GM12878 (cell line): ENCODE data around the gene GPC6. TPM values are rescaled to one million over a fixed set of nuclear protein-coding genes. Genes with fewer than 3 reads are reported as not detected.

ENCODE experiments used
- ATAC-seq: fragments of 200-7000 bp; cut with Tn5 transposase; 3 replicates; pipeline ENCODE4 v1.9.1; 2020; ENCODE audit warnings: mild to moderate bottlenecking, moderate library complexity
- BruUV-seq: library from RNA; stranded (reverse); fragments of 400-500 nt; replicated peaks from 2 replicates; lab custom pipeline; 2021; lab: Mats Ljungman, UMichigan
- CTCF ChIA-PET: fragments of 300-600 bp; sonication (Branson Sonifier 250); formaldehyde crosslinking; extraction: SDS; loops from one replicate; lab custom pipeline; 2021; ENCODE audit warnings: inconsistent platforms; lab: Yijun Ruan, JAX
- POLR2A ChIA-PET: fragments of 350-600 bp; formaldehyde crosslinking; extraction: SDS; loops from one replicate; lab custom pipeline; 2021; ENCODE audit warnings: inconsistent platforms; lab: Charles Lee
- RAD21 ChIA-PET: fragments of 300-600 bp; sonication (Branson Sonifier 250); formaldehyde crosslinking; loops from one replicate; lab custom pipeline; 2023; ENCODE audit warnings: antibody characterized with exemption; ENCODE audit not compliant: unreplicated experiment; lab: Charles Lee
- SMC1A ChIA-PET: fragments of 300-600 bp; sonication (Branson Sonifier 250); formaldehyde crosslinking; loops from one replicate; lab custom pipeline; 2023; ENCODE audit not compliant: unreplicated experiment, uncharacterized antibody; lab: Charles Lee
- DNase-seq: peaks from one replicate; pipeline ENCODE4 v3.0.0-alpha.2; 2011; ENCODE audit warnings: low read depth, low spot score
- FAIRE-seq: peaks from 3 replicates; lab custom pipeline; 2011; peaks lifted over from hg19 to GRCh38; lab: Jason Lieb, UNC
- H2AFZ ChIP-seq: 2 replicates; pipeline ENCODE4 v1.6.0; 2011; ENCODE audit warnings: low read depth, low read length, control low read depth; ENCODE audit not compliant: control insufficient read depth
- H3K27ac ChIP-seq: 2 replicates; pipeline ENCODE4 v1.5.1; 2011; ENCODE audit warnings: control low read depth; ENCODE audit not compliant: control insufficient read depth, insufficient read depth
- H3K27me3 ChIP-seq, 2 experiments: replicated peaks in 1 of 2; 2 replicates each; pipeline versions ENCODE4 v1.6.0 to v1.6.1; 2011; ENCODE audit warnings: low read length in 1 of 2; ENCODE audit not compliant: control insufficient read depth in 2 of 2, insufficient read depth in 2 of 2
- H3K36me3 ChIP-seq, 2 experiments: 2 replicates each; pipeline ENCODE4 v1.5.1; 2011; ENCODE audit warnings: low read length in 1 of 2; ENCODE audit not compliant: control insufficient read depth in 2 of 2, insufficient read depth in 2 of 2
- H3K4me1 ChIP-seq: 2 replicates; pipeline ENCODE4 v1.6.1; 2011; ENCODE audit warnings: mild to moderate bottlenecking, low read length, moderate library complexity, mixed read lengths; ENCODE audit not compliant: control insufficient read depth, insufficient read depth
- H3K4me2 ChIP-seq: 2 replicates; pipeline ENCODE4 v1.6.0; 2011; ENCODE audit warnings: control low read depth; ENCODE audit not compliant: control insufficient read depth, insufficient read depth
- H3K4me3 ChIP-seq: fragments of 200-600 bp; sonication (generic); 2 replicates; pipeline ENCODE4 v1.5.1; 2016
- H3K79me2 ChIP-seq: 2 replicates; pipeline ENCODE4 v1.6.0; 2011; ENCODE audit warnings: low read length; ENCODE audit not compliant: control insufficient read depth, insufficient read depth
- H3K9ac ChIP-seq: 2 replicates; pipeline ENCODE4 v1.8.0; 2011; ENCODE audit warnings: low read length, control low read depth, mixed read lengths; ENCODE audit not compliant: control insufficient read depth, insufficient read depth
- H3K9me3 ChIP-seq: replicated peaks from 3 replicates; pipeline ENCODE4 v1.5.1; 2011; ENCODE audit warnings: mild to moderate bottlenecking, low read length; ENCODE audit not compliant: control insufficient read depth, insufficient read depth
- H4K20me1 ChIP-seq: 2 replicates; pipeline ENCODE4 v1.6.0; 2011; ENCODE audit not compliant: control insufficient read depth, insufficient read depth
- ATF2 ChIP-seq: IDR thresholded peaks from 2 replicates; pipeline ENCODE4 v1.6.1; 2012; ENCODE audit warnings: low read length, inconsistent platforms
- ATF3 ChIP-seq: IDR thresholded peaks from 2 replicates; pipeline ENCODE4 v1.6.1; 2011; ENCODE audit warnings: low read depth, mild to moderate bottlenecking, low read length, moderate library complexity, borderline replicate concordance; ENCODE audit errors: extremely low read depth
- EZH2 ChIP-seq: IDR thresholded peaks from 2 replicates; pipeline ENCODE4 v1.6.1; 2012; ENCODE audit warnings: low read depth, mild to moderate bottlenecking, control low read depth, inconsistent platforms, low read length, borderline replicate concordance; ENCODE audit not compliant: control insufficient read depth
- LARP7 ChIP-seq: fragments of 450-650 bp; IDR thresholded peaks from 2 replicates; pipeline ENCODE4 v1.6.1; 2017; ENCODE audit warnings: mild to moderate bottlenecking
- MLLT1 ChIP-seq: fragments of 450-650 bp; IDR thresholded peaks from 2 replicates; pipeline ENCODE4 v1.6.1; 2016; ENCODE audit warnings: mild to moderate bottlenecking
- PAX5 ChIP-seq: IDR thresholded peaks from 2 replicates; pipeline ENCODE4 v1.6.1; 2011; ENCODE audit warnings: low read depth, low read length, borderline replicate concordance
- PRDM15 ChIP-seq: fragments of 450-650 bp; formaldehyde crosslinking; IDR thresholded peaks from 2 replicates; pipeline ENCODE4 v1.4.0; 2020; ENCODE audit warnings: mild to moderate bottlenecking, moderate library complexity
- RAD21 ChIP-seq: IDR thresholded peaks from 2 replicates; pipeline ENCODE4 v1.6.1; 2011; ENCODE audit warnings: mild to moderate bottlenecking, low read depth, low read length, moderate library complexity; ENCODE audit not compliant: insufficient read depth
- SIN3A ChIP-seq: IDR thresholded peaks from 2 replicates; pipeline ENCODE4 v1.6.1; 2012; ENCODE audit warnings: low read depth, low read length, improper control_type of control experiment
- SKIL ChIP-seq: fragments of 450-650 bp; IDR thresholded peaks from 2 replicates; pipeline ENCODE4 v1.6.1; 2017; ENCODE audit warnings: mild to moderate bottlenecking, low read depth, inconsistent platforms; ENCODE audit not compliant: poor library complexity, severe bottlenecking
- SMAD5 ChIP-seq: IDR thresholded peaks from 2 replicates; pipeline ENCODE4 v1.6.1; 2016; ENCODE audit warnings: antibody characterized with exemption, low read depth
- SRF ChIP-seq, 2 experiments: IDR thresholded peaks; 2 replicates each; pipeline ENCODE4 v1.6.1; 2011; ENCODE audit warnings: low read depth in 2 of 2, low read length in 2 of 2, mild to moderate bottlenecking in 1 of 2, moderate library complexity in 1 of 2
- TAF1 ChIP-seq: IDR thresholded peaks from 2 replicates; pipeline ENCODE4 v1.6.1; 2011; ENCODE audit warnings: mild to moderate bottlenecking, low read depth, low read length, borderline replicate concordance
- TBL1XR1 ChIP-seq: IDR thresholded peaks from 2 replicates; pipeline ENCODE4 v1.6.1; 2012; ENCODE audit warnings: low read depth, low read length, improper control_type of control experiment
- TCF12 ChIP-seq: IDR thresholded peaks from 2 replicates; pipeline ENCODE4 v1.6.1; 2011; ENCODE audit warnings: low read depth, mild to moderate bottlenecking, low read length
- WGBS: methylation state at CpG from one replicate; pipeline ENCODE4 v1.1.6; 2016; ENCODE audit warnings: low lambda C conversion rate; ENCODE audit not compliant: insufficient replicate concordance, insufficient coverage; ENCODE audit errors: missing lambda C conversion rate; 5-methylcytosine and 5-hydroxymethylcytosine counted together
- in situ Hi-C: fragments of 300-500 bp; cut with MboI; formaldehyde crosslinking; loops from 9 replicates; pipeline ENCODE4 v1.14.3; 2018; ENCODE audit warnings: mixed read lengths
- intact Hi-C: fragments of 100-400 bp; cut with micrococcal nuclease; formaldehyde crosslinking; loops from one replicate; pipeline ENCODE4 v1.14.2; 2022; ENCODE audit not compliant: unreplicated experiment
- polyA plus RNA-seq, 11 experiments: library from polyadenylated mRNA; depleted of rRNA in 4 of 11; unstranded in 6 of 11; stranded (reverse) in 5 of 11; fragments of >200 nt; fragmentation: Nextera tagmentation in 4 of 11; fragmentation: Illumina TruSeq in 1 of 11; extraction: Ambion mirVana in 4 of 11; extraction: Trizol in 1 of 11; gene quantifications; 1 replicate in 1 of 11; 2 replicates in 10 of 11; pipeline versions ENCODE4 v1.2.1 to v1.2.3, GENCODE V29; 2011 to 2016; ENCODE audit warnings: inconsistent platforms in 2 of 11, missing spikeins in 2 of 11, low read depth in 1 of 11
- total RNA-seq, 4 experiments: library from RNA; depleted of rRNA in 3 of 4; stranded (reverse); fragments of >200 nt in 3 of 4; fragmentation: Illumina TruSeq in 1 of 4; extraction: Trizol in 1 of 4; gene quantifications; 2 replicates each; pipeline versions ENCODE4 v1.2.1 to v1.2.3, GENCODE V29; 2013 to 2021

Gene GPC6
- total and polyA plus RNA-seq, 10 of the 15 experiments (the other 5 are each of a cell fraction or from before 2014, with no cell fraction given) = 0.03 to 0.04 (median 0.03) TPM; not detected in 7

GRCh38 chr13:93368296-93368695 lies 141.7 kb downstream of the GPC6 start:
- no peak overlapping the region for H3K27ac ChIP-seq
- RAD21 ChIA-PET = no interaction called here
- BruUV-seq = no TSS peak
- WGBS = no CpG with 5 or more reads among the region's 1 CpG
- POLR2A ChIA-PET = no interaction called here
- no peak for DNase-seq
- SMC1A ChIA-PET = interaction anchor here (0.6 kb wide), 1 partner anchor 162 kb away, joined by 3 read pairs; no protein-coding TSS in a partner anchor
- H3K4me2 ChIP-seq = no peak overlapping the region
- in situ Hi-C loops = no loop called here
- no peaks in the 10 kb centered on the region for H3K36me3 ChIP-seq
- no peak for FAIRE-seq
- no peaks in the 10 kb centered on the region for H3K9me3 ChIP-seq
- H3K27me3 ChIP-seq = no peaks in the 10 kb centered on the region
- H4K20me1 ChIP-seq = no peaks in the 10 kb centered on the region
- H3K4me3 ChIP-seq = no peak overlapping the region
- ATAC-seq = no peak
- CTCF ChIA-PET = no interaction called here
- H2AFZ ChIP-seq = no peak overlapping the region
- no peaks in the 10 kb centered on the region for H3K79me2 ChIP-seq
- H3K4me1 ChIP-seq = no peaks in the 10 kb centered on the region
- intact Hi-C loops = no loop called here
- TF ChIP-seq PRDM15 (CRISPR knock-in tag) = no peak
- TF ChIP-seq SMAD5 = no peak
- no peak for TF ChIP-seq SKIL
- TF ChIP-seq ATF2 = no peak
- TF ChIP-seq PAX5 = no peak
- no peak for TF ChIP-seq RAD21
- TF ChIP-seq EZH2 = no peak
- no peak for TF ChIP-seq ATF3
- TF ChIP-seq TCF12 = no peak
- TF ChIP-seq TBL1XR1 = no peak
- TF ChIP-seq SRF (IDR thresholded peaks at IDR 0.05; ENCODE audit: low read depth in 2 of 2, low read length in 2 of 2) = no peak
- TF ChIP-seq TAF1 = no peak
- no peak for TF ChIP-seq MLLT1
- no peak for TF ChIP-seq LARP7
- no peak for TF ChIP-seq SIN3A
- H3K9ac ChIP-seq = no peak overlapping the region
